ENCODE data around the gene PAGE4.

The PAGE4 gene, protein sequence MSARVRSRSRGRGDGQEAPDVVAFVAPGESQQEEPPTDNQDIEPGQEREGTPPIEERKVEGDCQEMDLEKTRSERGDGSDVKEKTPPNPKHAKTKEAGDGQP

DNA sequence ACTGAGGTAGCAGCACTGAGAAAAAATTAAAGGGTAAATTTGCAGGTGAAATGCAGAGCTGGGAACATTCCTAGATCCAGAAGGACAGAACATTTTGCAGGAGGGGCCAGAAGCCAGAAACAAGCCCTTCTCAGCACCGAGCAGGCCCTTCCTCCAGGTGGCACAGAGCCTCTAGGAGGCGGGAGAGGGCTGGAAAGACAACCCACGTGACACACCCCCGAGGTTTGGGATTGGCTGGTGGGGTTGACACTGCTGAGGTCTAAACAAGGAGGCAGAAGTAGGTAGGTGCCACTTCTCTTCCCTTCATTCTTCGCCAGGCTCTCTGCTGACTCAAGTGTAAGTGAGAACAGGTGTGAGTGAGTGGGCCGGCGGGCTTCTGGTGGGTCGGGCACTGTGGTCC is at the start of gene PAGE4:
TSS of gene PAGE4 (plus strand) at position 288 of the 400 bp plus-strand sequence. CDS start 1,126 bp downstream, outside the sequence.
- no peak for DNase-seq

DNA sequence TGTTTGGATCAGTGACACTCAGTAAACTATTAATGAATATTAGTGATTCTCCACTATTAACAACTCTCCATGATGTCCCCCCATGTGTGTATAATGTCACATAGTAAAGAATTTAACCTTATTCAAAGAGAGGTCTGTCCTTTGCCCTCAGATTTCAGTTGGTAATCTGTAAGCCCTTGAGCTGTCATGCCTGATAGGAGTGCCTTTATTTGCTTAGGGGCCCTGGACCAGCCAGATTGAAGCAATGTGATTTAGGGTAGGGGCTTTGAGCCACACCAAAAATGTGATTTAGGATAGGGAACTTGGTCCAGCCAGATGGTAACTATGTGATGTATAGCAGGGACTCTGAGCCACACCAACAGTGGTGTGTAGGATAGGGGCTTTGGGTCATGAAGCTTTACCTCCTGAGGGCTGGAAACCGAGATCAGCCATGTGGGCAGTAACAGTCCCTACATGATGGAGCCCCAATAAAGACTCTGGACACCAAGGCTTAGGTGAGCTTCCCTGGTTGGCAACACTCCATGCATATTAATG is 44.3 kb upstream of the PAGE4 start:
- DNase-seq: no peak

- no peak for DNase-seq
Measured at GRCh38 chrX:49792376-49792775, 36.7 kb upstream of the PAGE4 start.

GRCh38 chrX:49793686-49794085 is 35.4 kb upstream of the PAGE4 start:
- no peak for DNase-seq

- no peak for DNase-seq
Measured at GRCh38 chrX:49799828-49800227, 29.3 kb upstream of the PAGE4 start.

DNA sequence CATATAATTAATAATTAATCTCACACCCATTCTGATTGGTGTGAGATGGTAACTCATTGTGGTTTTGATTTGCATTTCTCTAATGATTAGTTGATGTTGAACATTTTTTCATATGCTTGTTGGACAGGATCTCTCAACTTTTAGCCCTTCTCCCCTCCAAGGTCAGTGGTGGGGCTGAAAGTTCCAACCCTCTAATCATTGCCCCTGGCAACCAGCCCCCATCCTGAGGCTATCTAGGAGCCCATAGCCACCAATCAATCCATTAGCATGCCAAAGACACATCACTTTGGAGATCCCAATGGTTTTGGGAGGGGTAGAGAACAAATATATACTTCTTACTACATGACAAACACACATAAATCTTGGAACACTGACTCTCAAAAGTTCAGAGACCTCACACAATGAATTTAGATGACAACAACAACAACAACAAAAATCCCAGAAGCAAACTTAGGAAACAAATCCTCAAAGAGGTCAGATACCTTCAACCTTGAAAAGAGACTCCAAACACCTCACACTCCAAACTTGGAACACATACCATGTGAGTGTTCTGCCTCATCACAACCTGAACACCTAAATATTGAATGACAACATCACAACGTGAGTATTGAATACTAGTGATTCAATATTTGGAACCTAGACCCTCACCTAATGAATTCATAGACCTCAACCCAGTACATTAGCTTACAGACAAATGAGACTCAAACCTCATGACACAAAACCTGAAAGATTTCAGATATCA is 19.0 kb upstream of the PAGE4 start:
- DNase-seq: no peak

GRCh38 chrX:49812177-49812576 is 16.9 kb upstream of the PAGE4 start:
- no peak for DNase-seq

DNA sequence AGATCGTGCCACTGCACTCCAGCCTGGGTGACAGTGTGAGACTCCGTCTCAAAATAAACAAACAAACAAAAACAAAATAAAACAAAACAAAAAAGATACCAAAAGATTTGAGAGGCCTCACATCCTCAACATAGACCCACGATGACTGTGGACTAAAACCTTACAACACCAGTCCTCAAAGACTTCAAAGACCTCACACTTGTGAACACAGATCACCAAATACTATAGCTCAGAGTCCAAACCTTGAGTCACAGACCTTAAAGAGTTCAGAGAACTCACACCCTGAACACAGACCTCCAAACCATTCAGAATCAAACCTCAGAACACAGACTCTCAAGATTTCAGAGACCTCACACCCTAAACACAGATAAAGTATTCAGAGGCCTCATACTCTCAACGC is 12.7 kb upstream of the PAGE4 start:
- DNase-seq: no peak

DNA sequence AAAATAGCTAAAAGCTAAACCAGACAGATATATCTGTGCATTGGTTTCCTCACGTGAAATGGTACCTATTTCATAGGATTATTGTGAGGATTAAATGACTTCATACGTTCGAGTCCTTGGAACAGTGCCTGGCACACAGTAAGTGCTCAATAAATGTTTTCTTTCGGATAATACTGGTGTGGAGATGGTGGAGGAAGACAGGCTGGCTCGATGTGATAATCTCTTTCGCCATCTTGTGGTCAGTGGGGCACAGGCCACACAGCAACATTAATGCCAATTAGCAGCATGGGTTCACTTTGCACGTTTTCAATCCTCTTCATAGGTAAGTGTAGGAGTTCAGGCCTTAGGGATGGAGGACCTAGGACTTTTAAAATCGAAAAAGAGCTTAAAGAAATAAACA is 9.3 kb downstream of the PAGE4 start:
- no peak for DNase-seq

DNA sequence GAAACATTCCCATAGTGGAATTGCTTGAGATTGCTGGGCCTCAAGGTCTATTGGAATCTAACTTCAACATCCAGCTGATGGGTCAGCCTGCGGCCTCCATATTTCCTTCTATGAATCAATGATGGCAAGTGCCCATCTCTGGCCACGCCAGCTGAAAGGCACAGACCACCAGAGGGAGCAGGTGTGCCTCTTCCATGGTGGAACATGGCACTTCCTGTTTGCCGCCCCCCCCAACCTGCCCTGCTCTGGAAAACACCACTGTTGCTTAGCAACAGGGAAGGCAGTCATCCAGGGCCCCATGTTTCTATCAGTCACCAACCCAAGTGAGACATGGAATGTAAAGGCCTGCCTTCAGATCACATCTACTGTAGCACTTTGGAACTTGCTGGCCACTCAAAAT is 11.6 kb downstream of the PAGE4 start:
- peak; percentile 31 for DNase-seq

GRCh38 chrX:49842621-49843020 is 13.5 kb downstream of the PAGE4 start:
- no peak for DNase-seq

GRCh38 chrX:49844611-49845010 is 15.5 kb downstream of the PAGE4 start:
- no peak for DNase-seq

DNA sequence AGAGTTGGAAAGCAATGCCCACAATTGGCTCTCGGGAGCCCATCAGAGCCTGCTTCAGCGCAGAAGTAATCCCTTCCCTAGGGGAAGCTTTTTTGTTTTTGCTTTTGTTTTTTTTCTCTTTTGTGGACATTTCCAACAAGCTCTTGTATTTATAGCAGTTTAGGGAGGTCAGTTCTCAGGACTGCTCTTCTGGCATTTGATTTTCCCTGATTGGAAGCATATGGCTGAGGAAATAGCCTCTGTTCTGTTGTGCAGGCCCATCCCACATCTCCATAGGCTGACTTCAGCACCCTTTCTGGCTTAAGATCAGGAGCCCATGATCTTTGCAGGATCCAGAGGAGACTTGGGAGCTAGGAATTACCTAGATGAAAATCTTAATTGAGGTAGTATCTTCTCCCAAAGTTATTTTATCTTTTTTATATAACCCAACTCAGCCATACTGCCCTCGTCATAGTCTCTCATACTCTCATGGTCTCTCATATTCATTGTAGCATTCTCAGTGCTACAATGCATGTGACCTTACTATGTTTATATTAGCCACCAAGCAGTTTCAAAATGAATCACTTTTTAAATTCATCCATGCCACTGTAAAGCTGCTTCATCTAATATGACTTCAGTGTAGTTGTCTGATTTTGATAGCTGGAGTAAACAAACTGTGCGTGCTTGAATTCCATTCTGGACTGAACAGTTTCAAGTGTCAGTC is 16.7 kb downstream of the PAGE4 start:
- no peak for DNase-seq

GRCh38 chrX:49846522-49846921 is 17.4 kb downstream of the PAGE4 start:
- DNase-seq: no peak

DNA sequence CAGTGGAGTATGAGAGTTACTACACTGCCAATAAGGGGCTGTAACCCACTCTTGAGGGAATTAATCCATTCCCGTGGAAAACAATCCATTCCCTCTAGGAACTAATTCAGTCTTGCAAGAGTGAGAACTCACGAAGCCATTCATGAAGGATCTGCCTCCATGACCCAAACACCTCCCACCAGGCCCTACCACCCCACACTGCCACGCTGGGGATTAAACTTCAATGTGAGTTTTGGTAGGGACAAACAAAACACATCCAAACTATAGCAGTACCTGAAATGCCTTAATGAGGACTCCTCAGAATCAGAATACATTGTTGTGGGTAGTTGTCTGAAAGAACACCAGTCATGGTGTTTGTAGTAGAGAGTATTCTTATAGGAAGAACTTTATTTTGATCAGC is 19.2 kb downstream of the PAGE4 start:
- no peak for DNase-seq

DNA sequence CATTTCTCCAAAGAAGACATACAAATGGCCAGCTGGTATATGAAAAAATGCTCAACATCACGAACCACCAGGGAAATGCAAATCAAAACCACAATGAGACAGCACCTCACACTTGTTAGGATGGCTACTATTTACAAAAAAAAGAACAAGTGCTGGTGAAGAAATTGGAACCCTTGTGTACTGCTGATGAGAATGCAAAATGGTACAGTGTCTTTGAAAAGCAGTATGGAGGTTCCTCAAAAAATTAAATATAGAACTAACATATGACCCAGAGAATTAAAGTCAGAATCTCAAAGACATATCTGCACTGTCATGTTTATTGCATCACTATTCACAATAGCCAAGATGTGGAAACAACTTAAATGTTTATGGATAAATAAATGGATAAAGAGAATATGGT is 20.9 kb downstream of the PAGE4 start:
- DNase-seq: no peak

- no peak for DNase-seq
Measured at GRCh38 chrX:49853661-49854060, 24.6 kb downstream of the PAGE4 start.

DNA sequence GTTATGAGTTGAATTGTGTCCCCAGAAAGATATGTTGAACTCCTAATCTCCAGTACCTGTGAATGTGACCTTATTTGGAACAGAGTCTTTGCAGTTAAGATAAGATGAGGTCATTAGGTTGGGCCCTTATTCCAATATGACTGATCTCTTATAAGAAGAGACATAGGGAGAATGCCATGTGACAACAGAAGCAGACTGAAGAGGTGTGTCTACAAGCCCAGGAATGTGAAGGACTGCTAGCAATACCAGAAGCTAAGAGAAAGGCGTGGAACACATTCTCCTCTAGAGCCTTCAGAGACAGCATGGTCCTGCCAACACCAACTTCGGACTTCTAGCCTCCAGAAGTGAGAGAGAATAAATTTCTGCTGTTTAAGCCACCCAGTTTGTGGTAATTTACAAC is 27.7 kb downstream of the PAGE4 start:
- DNase-seq: no peak

DNA sequence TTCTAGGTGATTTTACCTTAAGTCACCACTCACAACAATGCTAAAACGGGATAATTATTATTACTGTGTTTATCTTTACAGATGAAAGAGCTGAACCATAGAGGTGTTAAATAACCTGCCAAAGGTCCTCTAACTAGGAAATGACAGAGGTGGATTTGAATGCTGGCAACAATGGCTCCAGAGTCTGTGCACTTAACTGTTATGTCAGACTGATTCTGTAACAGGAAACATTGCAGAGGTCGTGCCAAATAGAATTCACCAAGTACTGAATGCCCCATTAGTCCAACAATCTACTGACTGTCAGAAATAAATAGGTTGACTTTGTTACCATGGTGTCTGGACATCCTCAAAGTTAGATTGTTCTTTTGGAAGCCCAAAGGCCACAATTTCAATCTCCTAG is 29.2 kb downstream of the PAGE4 start:
- DNase-seq: no peak

GRCh38 chrX:49859491-49859890 is 30.4 kb downstream of the PAGE4 start:
- no peak for DNase-seq

DNA sequence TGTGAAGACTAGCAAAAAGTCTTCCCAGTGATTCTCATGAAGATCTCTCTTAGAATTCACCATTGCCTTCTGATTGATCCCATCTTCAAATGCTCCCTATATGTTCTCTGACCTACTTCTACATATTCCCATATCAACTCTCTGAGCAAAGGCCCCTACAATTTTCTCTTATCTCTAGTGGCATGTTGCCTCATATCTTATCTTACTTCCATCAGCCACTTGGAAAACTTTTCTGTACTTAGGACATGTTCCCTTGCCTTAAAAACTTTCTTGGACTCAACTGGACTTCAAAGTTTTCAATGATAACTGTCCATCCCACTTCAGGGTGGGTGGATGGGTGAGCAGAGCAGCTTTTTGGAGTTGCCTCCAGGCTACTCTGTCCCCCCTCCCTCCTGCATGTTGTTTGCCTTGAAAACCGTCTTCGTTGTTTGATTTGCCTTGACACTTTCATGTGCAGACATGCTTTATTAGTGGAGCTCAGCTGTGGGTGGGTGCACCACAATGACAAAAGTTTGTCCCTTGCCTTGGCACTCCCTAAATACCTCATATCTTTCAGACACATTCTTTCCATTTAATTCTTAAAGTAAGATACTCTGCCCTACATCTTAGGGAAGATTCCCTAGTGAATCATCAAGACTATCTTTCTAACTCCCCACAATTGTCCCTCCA is 31.9 kb downstream of the PAGE4 start:
- DNase-seq: no peak

DNA sequence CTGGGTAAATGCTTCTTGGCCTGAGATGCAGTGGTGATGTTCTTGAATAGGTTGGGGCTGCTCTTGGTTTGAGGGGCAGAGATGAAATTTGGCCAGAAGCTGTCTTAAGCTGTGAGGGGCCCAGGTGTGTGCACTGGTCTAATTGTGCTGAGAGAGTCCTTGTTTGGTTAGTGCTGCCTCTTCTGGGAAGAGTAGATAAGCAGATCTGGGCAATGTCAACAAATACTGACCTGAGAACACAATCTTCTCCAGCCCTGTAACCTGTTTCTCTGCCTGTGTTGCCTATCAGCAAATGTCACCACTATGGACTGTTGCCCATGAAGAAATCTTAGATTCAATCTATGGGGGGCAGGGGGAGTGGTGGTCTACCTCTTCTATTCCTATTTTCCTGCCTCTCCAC is 33.0 kb downstream of the PAGE4 start:
- no peak for DNase-seq

DNA sequence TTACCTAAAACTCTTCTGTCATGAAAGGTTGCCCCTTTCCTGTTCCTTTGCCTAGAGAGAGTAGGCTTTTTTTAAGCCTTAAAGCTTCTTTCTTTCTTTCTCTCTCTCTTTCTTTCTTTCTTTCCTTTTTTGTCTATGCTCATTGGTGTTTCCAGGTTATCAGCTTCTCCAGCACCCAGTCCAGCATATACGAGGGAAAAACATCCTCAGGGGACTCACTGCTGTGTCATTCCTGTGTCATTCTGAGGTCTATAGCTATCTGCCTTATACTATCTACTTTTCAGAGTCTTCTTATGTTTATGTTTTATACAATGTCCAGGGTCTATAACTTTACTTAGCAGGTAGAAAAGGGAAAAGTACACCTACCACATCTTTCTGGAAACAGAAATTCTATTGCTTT is 39.6 kb downstream of the PAGE4 start:
- DNase-seq: no peak

GRCh38 chrX:49876750-49877149 is 47.6 kb downstream of the PAGE4 start:
- DNase-seq: peak; percentile 48
